PC-3 (cell line): ENCODE data around the gene LGALS13.

ENCODE experiments used
- CTCF ChIP-seq: fragments of 300-600 bp; sonication (generic); conservative IDR thresholded peaks from 2 replicates; pipeline ENCODE4 v1.5.1; 2017; ENCODE audit warnings: antibody characterized with exemption, low read depth, mild to moderate bottlenecking, low read length
- EZH2 ChIP-seq: fragments of 300-600 bp; sonication (generic); IDR thresholded peaks from one replicate; pipeline ENCODE4 v1.6.1; 2017; ENCODE audit warnings: antibody characterized with exemption, mild to moderate bottlenecking, low read length; ENCODE audit not compliant: unreplicated experiment
- EZH2phosphoT487 ChIP-seq: fragments of 300-600 bp; sonication (generic); IDR thresholded peaks from 2 replicates; pipeline ENCODE4 v1.6.1; 2018; ENCODE audit warnings: mild to moderate bottlenecking, antibody characterized with exemption, low read length, borderline replicate concordance

- no peak for TF ChIP-seq CTCF
- TF ChIP-seq EZH2 = no peak
- no peak for TF ChIP-seq EZH2phosphoT487
Observed at GRCh38 chr19:39617745-39618144, 15.4 kb downstream of the LGALS13 start.
